Uterus (tissue), 4 donors: ENCODE results near the gene OXTR. TPM values are rescaled to one million over a fixed set of nuclear protein-coding genes. Genes with fewer than 3 reads are reported as not detected.

Source experiments
- DNase-seq, 2 donors: peaks; one replicate each; pipeline ENCODE4 v3.0.0-alpha.2; 2019 to 2020
- H3K27ac ChIP-seq, 2 donors: fragments of 200-600 bp; sonication (generic); 1 replicate in 1 of 2; 2 replicates in 1 of 2; pipeline ENCODE4 v1.5.1; 2016 to 2018
- H3K27me3 ChIP-seq, 2 donors: fragments of 200-600 bp; sonication (generic); one replicate each; pipeline ENCODE4 v1.5.1; 2018 to 2019; ENCODE audit warnings: control low read depth in 1 of 2
- H3K36me3 ChIP-seq, 2 donors: fragments of 200-600 bp; sonication (generic); one replicate each; pipeline ENCODE4 v1.5.1; 2019; ENCODE audit warnings: control low read depth in 1 of 2
- H3K4me1 ChIP-seq, 2 donors: fragments of 200-600 bp; sonication (generic); one replicate each; pipeline ENCODE4 v1.5.1; 2018 to 2019; ENCODE audit warnings: control low read depth in 1 of 2
- H3K4me3 ChIP-seq, 2 donors: fragments of 200-600 bp; sonication (generic); 1 replicate in 1 of 2; 2 replicates in 1 of 2; pipeline ENCODE4 v1.5.1; 2018 to 2019; ENCODE audit warnings: mild to moderate bottlenecking in 1 of 2
- H3K9me3 ChIP-seq, 2 donors: fragments of 200-600 bp; sonication (generic); one replicate each; pipeline ENCODE4 v1.5.1; 2019; ENCODE audit warnings: control low read depth in 1 of 2
- POLR2A ChIP-seq, 2 donors: fragments of 450-650 bp; IDR thresholded peaks; one replicate each; pipeline ENCODE4 v1.6.1; 2016; ENCODE audit warnings: antibody characterized with exemption in 2 of 2, mild to moderate bottlenecking in 1 of 2, moderate library complexity in 1 of 2
- intact Hi-C: fragments of 100-400 bp; cut with DNase I; formaldehyde crosslinking; loops from one replicate; pipeline ENCODE4 v1.15.1; 2023; ENCODE audit warnings: low total_unique reads
- total RNA-seq, 4 donors: library from RNA; depleted of rRNA in 3 of 4; stranded (reverse); fragments of >200 nt in 3 of 4; gene quantifications; one replicate each; pipeline versions ENCODE4 v1.1.0 to v1.2.4, GENCODE V29; 2014 to 2023
- TF ChIP-seq, protein P1 (sequence below), 4 experiments: fragments of 200-600 bp in 2 of 4; fragments of 450-650 bp in 2 of 4; sonication (generic) in 2 of 4; IDR thresholded peaks; one replicate each; pipeline ENCODE4 v1.5.1; 2016 to 2019; ENCODE audit warnings: antibody characterized with exemption in 4 of 4, mild to moderate bottlenecking in 2 of 4, moderate library complexity in 1 of 4
- donor health status: DM: yes; HTN: yes; CAD: no.

OXTR gene
- total RNA-seq, 4 donors from 2014 or later: 0.27 to 4.4 (median 1.5) TPM; not detected in 1

DNA sequence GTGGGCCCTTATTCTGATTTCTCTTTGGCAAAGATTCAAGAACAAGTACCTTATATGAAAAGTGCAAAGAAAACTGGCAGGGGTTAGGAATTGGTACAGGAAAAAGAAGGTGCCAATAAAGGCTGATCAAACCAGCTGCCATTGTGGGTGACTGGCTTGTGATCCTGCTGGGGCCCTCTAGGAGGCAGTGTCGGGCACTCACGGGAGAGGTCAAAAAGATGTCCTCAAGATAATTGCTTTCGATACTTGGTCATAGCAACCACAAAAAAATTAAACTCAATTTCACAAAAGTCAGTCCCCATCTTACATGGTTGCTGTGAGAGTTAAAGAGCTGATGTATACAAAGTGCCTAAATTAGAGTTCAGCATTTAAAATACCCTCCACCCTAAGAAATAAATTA, 66.9 kb downstream of the OXTR start:
- intact Hi-C loops: no loop called here
- TF ChIP-seq, protein P1, sequence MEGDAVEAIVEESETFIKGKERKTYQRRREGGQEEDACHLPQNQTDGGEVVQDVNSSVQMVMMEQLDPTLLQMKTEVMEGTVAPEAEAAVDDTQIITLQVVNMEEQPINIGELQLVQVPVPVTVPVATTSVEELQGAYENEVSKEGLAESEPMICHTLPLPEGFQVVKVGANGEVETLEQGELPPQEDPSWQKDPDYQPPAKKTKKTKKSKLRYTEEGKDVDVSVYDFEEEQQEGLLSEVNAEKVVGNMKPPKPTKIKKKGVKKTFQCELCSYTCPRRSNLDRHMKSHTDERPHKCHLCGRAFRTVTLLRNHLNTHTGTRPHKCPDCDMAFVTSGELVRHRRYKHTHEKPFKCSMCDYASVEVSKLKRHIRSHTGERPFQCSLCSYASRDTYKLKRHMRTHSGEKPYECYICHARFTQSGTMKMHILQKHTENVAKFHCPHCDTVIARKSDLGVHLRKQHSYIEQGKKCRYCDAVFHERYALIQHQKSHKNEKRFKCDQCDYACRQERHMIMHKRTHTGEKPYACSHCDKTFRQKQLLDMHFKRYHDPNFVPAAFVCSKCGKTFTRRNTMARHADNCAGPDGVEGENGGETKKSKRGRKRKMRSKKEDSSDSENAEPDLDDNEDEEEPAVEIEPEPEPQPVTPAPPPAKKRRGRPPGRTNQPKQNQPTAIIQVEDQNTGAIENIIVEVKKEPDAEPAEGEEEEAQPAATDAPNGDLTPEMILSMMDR (IDR thresholded peaks at IDR 0.05): no peak
- TF ChIP-seq POLR2A (IDR thresholded peaks at IDR 0.05): no peak
- H3K9me3 ChIP-seq: no peaks in the 10 kb centered on the region

More for the DNA sequence above, 66.9 kb downstream of the OXTR start:
- Histone ChIP-seq H3K27me3 (no peaks in the 10 kb centered on the region), H3K27ac (no peak overlapping the region), H3K4me3 (no peak overlapping the region), H3K4me1 (no peaks in the 10 kb centered on the region), H3K36me3 (no peaks in the 10 kb centered on the region)
- no peak for DNase-seq

Other genes with a start within 250 kb of the OXTR start
- gene SSUH2, start 124.8 kb downstream of the OXTR start, total RNA-seq: 1 to 10 TPM in 1 of 4 donors, under 1 TPM in 1, not detected in 2; 0.70 to 1.5 TPM
- gene CAV3, start 35.8 kb downstream of the OXTR start, total RNA-seq: not detected
- gene RAD18, start 193.9 kb upstream of the OXTR start, total RNA-seq: 10 to 100 TPM in 3 of 4 donors, 1 to 10 TPM in 1; 5.3 to 17.6 (median 11.6) TPM